PFSK-1 (cell line): ENCODE results near the gene C9orf85.

Source experiments
- FOXP2 ChIP-seq: optimal IDR thresholded peaks from 2 replicates; pipeline ENCODE3; 2011; ENCODE audit warnings: borderline replicate concordance, control low read depth, inconsistent platforms; ENCODE audit not compliant: insufficient read depth; ENCODE audit errors: extremely low read length, extremely low read depth
- POLR2AphosphoS5 ChIP-seq: IDR thresholded peaks from 2 replicates; pipeline ENCODE4 v1.6.1; 2012; ENCODE audit warnings: low read depth, mild to moderate bottlenecking, control low read depth, low read length, moderate library complexity
- REST ChIP-seq, 2 experiments: IDR thresholded peaks; 2 replicates each; pipeline versions ENCODE4 v1.6.1 to v1.8.0; 2011 to 2012; ENCODE audit warnings: low read depth in 2 of 2, low read length in 2 of 2, control low read depth in 1 of 2, inconsistent platforms in 1 of 2, mild to moderate bottlenecking in 1 of 2, moderate library complexity in 1 of 2; ENCODE audit not compliant: insufficient read depth in 1 of 2
- SIN3A ChIP-seq: IDR thresholded peaks from 2 replicates; pipeline ENCODE4 v1.6.1; 2012; ENCODE audit warnings: mild to moderate bottlenecking, low read length, moderate library complexity, borderline replicate concordance; ENCODE audit not compliant: insufficient read depth
- TAF1 ChIP-seq: IDR thresholded peaks from 2 replicates; pipeline ENCODE4 v1.6.1; 2012; ENCODE audit warnings: low read length, control low read depth, borderline replicate concordance; ENCODE audit not compliant: insufficient read depth

Gene C9orf85

GRCh38 chr9:71895117-71895516 is 16.3 kb upstream of the C9orf85 start:
- no peak for TF ChIP-seq TAF1
- no peak for TF ChIP-seq FOXP2
- no peak for TF ChIP-seq POLR2AphosphoS5
- TF ChIP-seq SIN3A: no peak
- no peak for TF ChIP-seq REST (IDR thresholded peaks at IDR 0.05; ENCODE audit: insufficient read depth in 1 of 2, low read depth in 2 of 2, low read length in 2 of 2)

GRCh38 chr9:71895955-71896354 is 15.5 kb upstream of the C9orf85 start:
- TF ChIP-seq REST (IDR thresholded peaks at IDR 0.05; ENCODE audit: insufficient read depth in 1 of 2, low read depth in 2 of 2, low read length in 2 of 2) (no peak), POLR2AphosphoS5 (no peak), FOXP2 (no peak), SIN3A (no peak), TAF1 (no peak)

- TF ChIP-seq POLR2AphosphoS5: no peak
- TF ChIP-seq FOXP2: no peak
- TF ChIP-seq REST (IDR thresholded peaks at IDR 0.05; ENCODE audit: insufficient read depth in 1 of 2, low read depth in 2 of 2, low read length in 2 of 2): no peak
- no peak for TF ChIP-seq TAF1
- no peak for TF ChIP-seq SIN3A
Measured at GRCh38 chr9:71896761-71897160, 14.7 kb upstream of the C9orf85 start.

- TF ChIP-seq FOXP2 (no peak), POLR2AphosphoS5 (no peak), TAF1 (no peak), SIN3A (no peak), REST (IDR thresholded peaks at IDR 0.05; ENCODE audit: insufficient read depth in 1 of 2, low read depth in 2 of 2, low read length in 2 of 2) (no peak)
Measured at GRCh38 chr9:71897577-71897976, 13.9 kb upstream of the C9orf85 start.
